Measurements from ENCODE around the gene CDKAL1.

- no peak for TF ChIP-seq CREB1 (IDR thresholded peaks at IDR 0.05; ENCODE audit: low read depth)
- TF ChIP-seq, protein P1, sequence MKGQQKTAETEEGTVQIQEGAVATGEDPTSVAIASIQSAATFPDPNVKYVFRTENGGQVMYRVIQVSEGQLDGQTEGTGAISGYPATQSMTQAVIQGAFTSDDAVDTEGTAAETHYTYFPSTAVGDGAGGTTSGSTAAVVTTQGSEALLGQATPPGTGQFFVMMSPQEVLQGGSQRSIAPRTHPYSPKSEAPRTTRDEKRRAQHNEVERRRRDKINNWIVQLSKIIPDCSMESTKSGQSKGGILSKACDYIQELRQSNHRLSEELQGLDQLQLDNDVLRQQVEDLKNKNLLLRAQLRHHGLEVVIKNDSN (IDR thresholded peaks at IDR 0.05): no peak
- TF ChIP-seq EP300 (IDR thresholded peaks at IDR 0.05; ENCODE audit: borderline replicate concordance): no peak
Observed at GRCh38 chr6:21080221-21080620, 546.0 kb downstream of the CDKAL1 start.
